Measurements from ENCODE around the gene ZNF214. TPM values are rescaled to one million over a fixed set of nuclear protein-coding genes. Genes with fewer than 3 reads are reported as not detected.

Gene ZNF214
- polyA plus RNA-seq, 3 donors = not detected

GRCh38 chr11:7046474-7047175 lies 26.5 kb upstream of the ZNF214 start:
- no peaks in the 10 kb centered on the region for H4K20me1 ChIP-seq (ENCODE audit: insufficient read depth, low read length)
- no peaks in the 10 kb centered on the region for H3K79me2 ChIP-seq (ENCODE audit: insufficient read depth, low read length)
- Mint-ChIP-seq H3K27ac (no peak overlapping the region), H3K27me3 (ENCODE audit: low read depth in 3 of 3) (peaks cover 0 to 2% (median 0%) of the 10 kb centered on the region in 3 donors), H3K9me3 (peaks cover 0 to 3% (median 0%) of the 10 kb centered on the region in 7 donors), H3K4me1 (no peaks in the 10 kb centered on the region), H3K4me3 (no peak overlapping the region), H3K36me3 (no peaks in the 10 kb centered on the region)
- H3K4me3 ChIP-seq (replicated peaks in 1 of 3; ENCODE audit: low read depth in 2 of 3, low read length in 3 of 3) = no peak overlapping the region
- WGBS (ENCODE audit: insufficient coverage) = no CpG with 5 or more reads among the region's 3 CpGs
- DNase-seq = no peak
- H3K27ac ChIP-seq (ENCODE audit: low read depth in 1 of 2, low read length in 2 of 2) = no peak overlapping the region
- intact Hi-C loops (cut with micrococcal nuclease) = no loop called here
- no peak overlapping the region for H2AFZ ChIP-seq (ENCODE audit: insufficient read depth, low read depth, low read length, poor library complexity, severe bottlenecking)
- H3K9ac ChIP-seq (ENCODE audit: insufficient read depth, low read length, poor library complexity, severe bottlenecking) = no peak overlapping the region
- H3K4me2 ChIP-seq (replicated peaks; ENCODE audit: extremely low read depth, low read length, poor library complexity, severe bottlenecking) = no peak overlapping the region
- no peak for TF ChIP-seq CTCF (IDR thresholded peaks at IDR 0.05)
- no peaks in the 10 kb centered on the region for H3K9me3 ChIP-seq (replicated peaks in 1 of 2; ENCODE audit: control insufficient read depth in 1 of 2, insufficient read depth in 1 of 2, low read length in 2 of 2)
- H3K4me1 ChIP-seq (ENCODE audit: control insufficient read depth in 1 of 2, insufficient read depth in 2 of 2, low read length in 2 of 2) = no peaks in the 10 kb centered on the region
- H3K27me3 ChIP-seq (ENCODE audit: control insufficient read depth in 2 of 2, insufficient read depth in 2 of 2, low read length in 2 of 2) = no peaks in the 10 kb centered on the region
- H3K36me3 ChIP-seq (replicated peaks in 1 of 2; ENCODE audit: control insufficient read depth in 1 of 2, insufficient read depth in 2 of 2, low read length in 2 of 2) = no peaks in the 10 kb centered on the region

DNA sequence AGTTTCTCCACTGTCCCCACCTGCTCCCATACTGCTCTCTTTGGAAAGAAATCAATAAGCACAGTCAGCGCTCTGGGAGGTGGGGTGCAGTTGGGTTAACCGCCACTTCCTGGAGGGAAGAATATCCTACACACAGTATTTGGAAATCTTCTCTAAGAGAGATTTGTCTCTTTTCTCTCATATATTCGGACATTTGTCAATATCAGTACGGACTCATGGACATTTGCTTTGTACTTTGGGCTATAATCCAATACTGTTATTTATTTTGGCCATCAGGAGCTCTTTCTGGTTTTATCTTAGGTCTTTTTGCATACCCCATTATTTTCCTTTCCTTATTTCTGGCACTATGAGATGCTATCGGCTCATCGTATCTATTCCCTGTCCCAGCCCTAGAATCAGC lies 13.9 kb upstream of the ZNF214 start:
- TF ChIP-seq CTCF (IDR thresholded peaks at IDR 0.05) = no peak
- no peaks in the 10 kb centered on the region for H3K9me3 ChIP-seq (replicated peaks in 1 of 2; ENCODE audit: control insufficient read depth in 1 of 2, insufficient read depth in 1 of 2, low read length in 2 of 2)
- no peak overlapping the region for H3K4me2 ChIP-seq (replicated peaks; ENCODE audit: extremely low read depth, low read length, poor library complexity, severe bottlenecking)
- H3K36me3 ChIP-seq (replicated peaks in 1 of 2; ENCODE audit: control insufficient read depth in 1 of 2, insufficient read depth in 2 of 2, low read length in 2 of 2) = no peaks in the 10 kb centered on the region
- no peak overlapping the region for H3K27ac ChIP-seq (ENCODE audit: low read depth in 1 of 2, low read length in 2 of 2)
- DNase-seq = no peak
- H3K4me1 ChIP-seq (ENCODE audit: control insufficient read depth in 1 of 2, insufficient read depth in 2 of 2, low read length in 2 of 2) = no peaks in the 10 kb centered on the region
- Mint-ChIP-seq H3K9me3 (peaks cover 0 to 2% (median 0%) of the 10 kb centered on the region in 7 donors), H3K27me3 (ENCODE audit: low read depth in 3 of 3) (peaks cover 0 to 3% (median 1%) of the 10 kb centered on the region in 3 donors), H3K27ac (no peak overlapping the region), H3K4me1 (no peaks in the 10 kb centered on the region), H3K4me3 (no peak overlapping the region), H3K36me3 (no peaks in the 10 kb centered on the region)
- H4K20me1 ChIP-seq (ENCODE audit: insufficient read depth, low read length) = no peaks in the 10 kb centered on the region
- H3K9ac ChIP-seq (ENCODE audit: insufficient read depth, low read length, poor library complexity, severe bottlenecking) = no peak overlapping the region
- intact Hi-C loops (cut with micrococcal nuclease) = no loop called here
- no peak overlapping the region for H2AFZ ChIP-seq (ENCODE audit: insufficient read depth, low read depth, low read length, poor library complexity, severe bottlenecking)
- no CpG with 5 or more reads among the region's 6 CpGs for WGBS (ENCODE audit: insufficient coverage)
- no peaks in the 10 kb centered on the region for H3K27me3 ChIP-seq (ENCODE audit: control insufficient read depth in 2 of 2, insufficient read depth in 2 of 2, low read length in 2 of 2)
- no peaks in the 10 kb centered on the region for H3K79me2 ChIP-seq (ENCODE audit: insufficient read depth, low read length)
- H3K4me3 ChIP-seq (replicated peaks in 1 of 3; ENCODE audit: low read depth in 2 of 3, low read length in 3 of 3) = no peak overlapping the region
